Measurements from ENCODE around the gene HIP1R.
"Not testable (repeated sequence)": the region's sequence is repeated elsewhere in the genome, so short reads cannot be mapped to it uniquely, and the experiment has no call there.

The HIP1R gene

GRCh38 chr12:122875590-122876220, 40.4 kb downstream of the HIP1R start:
- no peak for DNase-seq

- DNase-seq, result not testable (repeated sequence)
Measured at GRCh38 chr12:122876281-122876680, 41.0 kb downstream of the HIP1R start.

- DNase-seq, result no peak
Measured at GRCh38 chr12:122876731-122877130, 41.5 kb downstream of the HIP1R start.

- DNase-seq, result no peak
Measured at GRCh38 chr12:122878780-122879612, 43.7 kb downstream of the HIP1R start.

GRCh38 chr12:122880155-122880667, 45.0 kb downstream of the HIP1R start:
- DNase-seq, result no peak

- peak; percentile 49 for DNase-seq
Measured at GRCh38 chr12:122880668-122881067, 45.4 kb downstream of the HIP1R start.

GRCh38 chr12:122882908-122883558, 47.8 kb downstream of the HIP1R start:
- DNase-seq, result no peak

GRCh38 chr12:122884091-122884826, 49.0 kb downstream of the HIP1R start:
- DNase-seq, result no peak

GRCh38 chr12:122884860-122885259, 49.6 kb downstream of the HIP1R start:
- no peak for DNase-seq

- DNase-seq, result no peak
Measured at GRCh38 chr12:122886161-122886560, 50.9 kb downstream of the HIP1R start.

- no peak for DNase-seq
Measured at GRCh38 chr12:122886851-122887818, 51.9 kb downstream of the HIP1R start.

- no peak for DNase-seq
Measured at GRCh38 chr12:122887819-122888212, 52.6 kb downstream of the HIP1R start.

GRCh38 chr12:122888232-122888752, 53.0 kb downstream of the HIP1R start:
- DNase-seq, result no peak

- no peak for DNase-seq
Measured at GRCh38 chr12:122889761-122890520, 54.7 kb downstream of the HIP1R start.

- no peak for DNase-seq
Measured at GRCh38 chr12:122891661-122892525, 56.6 kb downstream of the HIP1R start.

GRCh38 chr12:122892724-122893123, 57.5 kb downstream of the HIP1R start:
- DNase-seq, result not testable (repeated sequence)

- no peak for DNase-seq
Measured at GRCh38 chr12:122893208-122894153, 58.2 kb downstream of the HIP1R start.
